Measurements from ENCODE around the gene ZNF362.

- TF ChIP-seq CTCF (IDR thresholded peaks at IDR 0.05 in 2 of 3, conservative IDR thresholded peaks at IDR 0.05 in 1 of 3; ENCODE audit: borderline replicate concordance in 1 of 3, insufficient read depth in 1 of 3, low read depth in 2 of 3, low read length in 2 of 3) (no peak), SIN3A (IDR thresholded peaks at IDR 0.05; ENCODE audit: low read depth) (no peak), EZH2phosphoT487 (IDR thresholded peaks at IDR 0.05; ENCODE audit: borderline replicate concordance) (no peak), POLR2AphosphoS5 (IDR thresholded peaks at IDR 0.05; ENCODE audit: low read depth, low read length) (no peak), CEBPB (IDR thresholded peaks at IDR 0.05; ENCODE audit: low read depth) (no peak), CBX3 (IDR thresholded peaks at IDR 0.05; ENCODE audit: low read depth) (no peak), FOSL1 (IDR thresholded peaks at IDR 0.05; ENCODE audit: low read depth) (no peak), ZNF274 (IDR thresholded peaks at IDR 0.05; ENCODE audit: low read depth, low read length) (no peak), POLR2A (IDR thresholded peaks at IDR 0.05; ENCODE audit: borderline replicate concordance, extremely low read depth, insufficient read depth, insufficient read length) (no peak)
Measured at GRCh38 chr1:33306653-33307493, 50.6 kb downstream of the ZNF362 start.

Measured in HCT116 (cell line).